H1 (cell line): ENCODE measurements around the gene PARK7. TPM values are rescaled to one million over a fixed set of nuclear protein-coding genes. Genes with fewer than 3 reads are reported as not detected.

Experiments used
- CTCF ChIA-PET: fragments of 300-600 bp; sonication (Branson Sonifier 250); formaldehyde crosslinking; loops from one replicate; lab custom pipeline; 2021; ENCODE audit not compliant: partially characterized antibody; lab: Charles Lee
- POLR2A ChIA-PET: fragments of 300-600 bp; sonication (Branson Sonifier 250); formaldehyde crosslinking; loops from one replicate; lab custom pipeline; 2021; ENCODE audit warnings: inconsistent platforms; ENCODE audit not compliant: partially characterized antibody; lab: Charles Lee
- DNase-seq, 2 experiments: peaks; one replicate each; pipeline versions ENCODE4 v3.0.0 to v3.0.0-alpha.2; 2010 to 2022; ENCODE audit warnings: low spot score in 2 of 2, low read depth in 1 of 2, mixed read lengths in 1 of 2
- FAIRE-seq: peaks from 2 replicates; lab custom pipeline; 2011; peaks lifted over from hg19 to GRCh38; lab: Jason Lieb, UNC
- H2AFZ ChIP-seq: 2 replicates; pipeline ENCODE4 v1.8.1; 2012; ENCODE audit warnings: low read length, inconsistent platforms
- H2AK5ac ChIP-seq: 2 replicates; pipeline ENCODE4 v1.6.1; 2013; ENCODE audit warnings: low read depth, low read length
- H2BK120ac ChIP-seq: replicated peaks from 2 replicates; pipeline ENCODE3; 2013; ENCODE audit warnings: low read depth, low read length, inconsistent platforms
- H2BK12ac ChIP-seq: 2 replicates; pipeline ENCODE4 v1.6.1; 2013; ENCODE audit warnings: low read depth, low read length
- H2BK15ac ChIP-seq: 2 replicates; pipeline ENCODE4 v1.6.1; 2013; ENCODE audit warnings: low read length
- H2BK20ac ChIP-seq: 2 replicates; pipeline ENCODE4 v1.6.1; 2013; ENCODE audit warnings: low read length
- H2BK5ac ChIP-seq: 2 replicates; pipeline ENCODE4 v1.6.1; 2013; ENCODE audit warnings: low read depth, low read length
- H3K14ac ChIP-seq: 2 replicates; pipeline ENCODE4 v1.6.1; 2013; ENCODE audit warnings: inconsistent platforms; ENCODE audit not compliant: insufficient read length
- H3K18ac ChIP-seq: 2 replicates; pipeline ENCODE4 v1.6.1; 2013; ENCODE audit warnings: low read length; ENCODE audit errors: extremely low read depth
- H3K23ac ChIP-seq: 2 replicates; pipeline ENCODE4 v1.6.1; 2013; ENCODE audit warnings: inconsistent platforms; ENCODE audit not compliant: insufficient read length
- H3K23me2 ChIP-seq: 2 replicates; pipeline ENCODE4 v1.6.1; 2013; ENCODE audit warnings: low read depth, low read length
- H3K27ac ChIP-seq: 2 replicates; pipeline ENCODE4 v1.6.1; 2011; ENCODE audit warnings: low read depth, low read length, inconsistent platforms
- H3K27me3 ChIP-seq, 4 experiments: replicated peaks in 1 of 4; 1 replicate in 1 of 4; 2 replicates in 3 of 4; pipeline versions ENCODE4 v1.6.1 to v1.8.1; 2011 to 2013; ENCODE audit warnings: low read length in 3 of 4, mild to moderate bottlenecking in 3 of 4, inconsistent platforms in 2 of 4, mixed read lengths in 2 of 4, moderate library complexity in 1 of 4; ENCODE audit not compliant: control insufficient read depth in 3 of 4, insufficient read depth in 3 of 4; ENCODE audit errors: extremely low read depth in 1 of 4
- H3K36me3 ChIP-seq, 4 experiments: 2 replicates each; pipeline versions ENCODE4 v1.6.1 to v1.8.1; 2011 to 2013; ENCODE audit warnings: mild to moderate bottlenecking in 4 of 4, low read length in 3 of 4, moderate library complexity in 2 of 4, control low read depth in 1 of 4, inconsistent platforms in 1 of 4; ENCODE audit not compliant: insufficient read depth in 4 of 4, control insufficient read depth in 2 of 4
- H3K4ac ChIP-seq: replicated peaks from 2 replicates; pipeline ENCODE3; 2013; ENCODE audit warnings: low read length, low read depth, mixed read lengths, inconsistent platforms; ENCODE audit not compliant: insufficient read length
- H3K4me1 ChIP-seq, 4 experiments: replicated peaks in 1 of 4; 1 replicate in 1 of 4; 2 replicates in 3 of 4; pipeline versions ENCODE4 v1.6.1 to v1.8.1; 2011 to 2013; ENCODE audit warnings: low read length in 3 of 4, inconsistent platforms in 2 of 4, mixed read lengths in 1 of 4; ENCODE audit not compliant: insufficient read depth in 4 of 4, control insufficient read depth in 3 of 4
- H3K4me2 ChIP-seq, 2 experiments: 2 replicates each; pipeline versions ENCODE4 v1.6.1 to v1.8.1; 2011 to 2013; ENCODE audit warnings: low read depth in 2 of 2, low read length in 2 of 2, control low read depth in 1 of 2, inconsistent platforms in 1 of 2, mild to moderate bottlenecking in 1 of 2; ENCODE audit not compliant: insufficient read depth in 1 of 2
- H3K4me3 ChIP-seq, 4 experiments: fragments of 200-600, 300-600 bp in 1 of 4; sonication (generic), shearing (Covaris generic), sonication (Bioruptor Twin) in 1 of 4; 2 replicates each; pipeline versions ENCODE4 v1.5.1 to v1.8.1; 2011 to 2016; ENCODE audit warnings: low read length in 4 of 4, low read depth in 3 of 4, control low read depth in 2 of 4, inconsistent platforms in 2 of 4, mild to moderate bottlenecking in 2 of 4, mixed read lengths in 1 of 4, moderate library complexity in 1 of 4; ENCODE audit not compliant: insufficient read depth in 2 of 4; ENCODE audit errors: extremely low read depth in 1 of 4
- H3K56ac ChIP-seq: replicated peaks from 2 replicates; pipeline ENCODE3; 2013; ENCODE audit warnings: low read depth, mild to moderate bottlenecking, mixed read lengths, low read length, inconsistent platforms; ENCODE audit not compliant: insufficient read length
- H3K79me1 ChIP-seq: 2 replicates; pipeline ENCODE4 v1.6.1; 2013; ENCODE audit warnings: low read depth, low read length, control low read depth
- H3K79me2 ChIP-seq, 2 experiments: 2 replicates each; pipeline versions ENCODE4 v1.6.1 to v1.8.1; 2012 to 2013; ENCODE audit warnings: low read length in 2 of 2, mild to moderate bottlenecking in 2 of 2, inconsistent platforms in 1 of 2; ENCODE audit not compliant: insufficient read depth in 2 of 2, control insufficient read depth in 1 of 2
- H3K9ac ChIP-seq, 4 experiments: replicated peaks in 1 of 4; 1 replicate in 1 of 4; 2 replicates in 3 of 4; pipeline versions ENCODE4 v1.6.1 to v1.8.1; 2011 to 2013; ENCODE audit warnings: low read depth in 3 of 4, low read length in 3 of 4, control low read depth in 2 of 4, mild to moderate bottlenecking in 2 of 4, moderate library complexity in 2 of 4, inconsistent platforms in 1 of 4; ENCODE audit errors: extremely low read depth in 1 of 4
- H3K9me3 ChIP-seq, 2 experiments: 2 replicates each; pipeline versions ENCODE4 v1.6.1 to v1.8.1; 2012 to 2013; ENCODE audit warnings: mild to moderate bottlenecking in 2 of 2, moderate library complexity in 2 of 2, control low read depth in 1 of 2, inconsistent platforms in 1 of 2, low read depth in 1 of 2, low read length in 1 of 2, mixed read lengths in 1 of 2; ENCODE audit not compliant: insufficient read depth in 2 of 2
- H4K20me1 ChIP-seq, 2 experiments: replicated peaks in 1 of 2; 2 replicates each; pipeline versions ENCODE3 to v1.8.1; 2011 to 2013; ENCODE audit warnings: inconsistent platforms in 2 of 2, low read length in 2 of 2, mild to moderate bottlenecking in 1 of 2; ENCODE audit not compliant: insufficient read depth in 2 of 2, control insufficient read depth in 1 of 2
- H4K5ac ChIP-seq: 2 replicates; pipeline ENCODE4 v1.6.1; 2013; ENCODE audit warnings: low read length, low read depth, mixed read lengths, inconsistent platforms; ENCODE audit not compliant: insufficient read length
- H4K8ac ChIP-seq: 2 replicates; pipeline ENCODE4 v1.8.0; 2013; ENCODE audit warnings: mild to moderate bottlenecking, moderate library complexity, low read length, inconsistent platforms; ENCODE audit not compliant: insufficient read depth; ENCODE audit errors: extremely low read depth
- H4K91ac ChIP-seq: replicated peaks from 2 replicates; pipeline ENCODE3; 2013; ENCODE audit warnings: low read length, mixed read lengths, inconsistent platforms; ENCODE audit not compliant: insufficient read length
- EZH2 ChIP-seq: fragments of 200-600 bp; sonication (generic); IDR thresholded peaks from 2 replicates; pipeline ENCODE4 v1.7.1; 2012; ENCODE audit warnings: low read depth, mild to moderate bottlenecking, moderate library complexity, low read length, inconsistent platforms; ENCODE audit not compliant: severe bottlenecking
- RAD21 ChIP-seq, 2 experiments: IDR thresholded peaks in 1 of 2; conservative IDR thresholded peaks in 1 of 2; 2 replicates each; pipeline ENCODE4 v1.6.1; 2011; ENCODE audit warnings: low read depth in 2 of 2, low read length in 2 of 2, improper control_type of control experiment in 1 of 2, inconsistent platforms in 1 of 2, mild to moderate bottlenecking in 1 of 2, moderate library complexity in 1 of 2
- SIN3A ChIP-seq, 2 experiments: IDR thresholded peaks in 1 of 2; conservative IDR thresholded peaks in 1 of 2; 2 replicates each; pipeline ENCODE4 v1.6.1; 2011 to 2012; ENCODE audit warnings: low read length in 2 of 2, improper control_type of control experiment in 1 of 2, low read depth in 1 of 2, mild to moderate bottlenecking in 1 of 2
- WGBS, 2 experiments: shearing (Covaris generic) in 1 of 2; methylation state at CpG; one replicate each; pipeline versions ENCODE4 v1.1.6 to v1.1.7; 2013 to 2015; ENCODE audit warnings: low lambda C conversion rate in 2 of 2, mixed read lengths in 2 of 2, inconsistent platforms in 1 of 2, low coverage in 1 of 2, missing lambda C conversion rate in 1 of 2; ENCODE audit not compliant: insufficient replicate concordance in 2 of 2, insufficient coverage in 1 of 2, insufficient read length in 1 of 2; ENCODE audit errors: extremely low coverage in 1 of 2, missing lambda C conversion rate in 1 of 2; 5-methylcytosine and 5-hydroxymethylcytosine counted together
- polyA plus RNA-seq, 7 experiments: library from polyadenylated mRNA; depleted of rRNA in 3 of 7; stranded (reverse) in 5 of 7; unstranded in 2 of 7; fragments of >200 nt in 5 of 7; fragments of 200-250 nt in 2 of 7; gene quantifications; 1 replicate in 5 of 7; 2 replicates in 1 of 7; 4 replicates in 1 of 7; pipeline versions ENCODE4 v1.2.1 to v1.2.3, GENCODE V29; 2011 to 2013; ENCODE audit warnings: missing spikeins in 2 of 7, mixed read lengths in 2 of 7
- total RNA-seq: library from RNA; stranded (reverse); fragmentation: NEBNext Ultra II Directional; extraction: Animal tissue kit (Norgen Biotek cat#: 25700); gene quantifications from 2 replicates; pipeline ENCODE4 v1.2.1, GENCODE V29; 2021

PARK7 gene
- total and polyA plus RNA-seq, 2 of the 8 experiments (the other 6 are each of a cell fraction or from before 2014, with no cell fraction given), result 206 to 383 TPM

- Histone ChIP-seq H3K79me1 (no peaks in the 10 kb centered on the region), H2BK120ac (no peak overlapping the region), H3K9me3 (no peaks in the 10 kb centered on the region), H4K8ac (no peak overlapping the region), H2BK12ac (no peak overlapping the region), H2AFZ (no peak overlapping the region), H3K23ac (no peak overlapping the region), H2BK5ac (no peak overlapping the region), H3K36me3 (no peaks in the 10 kb centered on the region), H4K20me1 (no peaks in the 10 kb centered on the region), H3K4me3 (no peak overlapping the region), H3K79me2 (no peaks in the 10 kb centered on the region), H3K27me3 (no peaks in the 10 kb centered on the region), H3K18ac (no peak overlapping the region), H2BK15ac (no peak overlapping the region), H4K91ac (no peak overlapping the region), H3K9ac (no peak overlapping the region), H2BK20ac (no peak overlapping the region), H4K5ac (no peak overlapping the region), H2AK5ac (no peak overlapping the region), H3K56ac (no peak overlapping the region), H3K27ac (no peak overlapping the region), H3K14ac (no peak overlapping the region), H3K4me1 (no peaks in the 10 kb centered on the region), H3K4ac (no peak overlapping the region), H3K4me2 (no peak overlapping the region), H3K23me2 (no peaks in the 10 kb centered on the region)
- no peak for DNase-seq
- POLR2A ChIA-PET, result interaction anchor here (0.9 kb wide), 1 partner anchor 42 kb away, joined by 3 read pairs; the partner anchor contains the start of gene PARK7
- TF ChIP-seq EZH2, result no peak
- no peak for TF ChIP-seq SIN3A (conservative IDR thresholded peaks at IDR 0.05 in 1 of 2, IDR thresholded peaks at IDR 0.05 in 1 of 2; ENCODE audit: low read depth in 1 of 2, low read length in 2 of 2)
- TF ChIP-seq RAD21 (IDR thresholded peaks at IDR 0.05 in 1 of 2, conservative IDR thresholded peaks at IDR 0.05 in 1 of 2; ENCODE audit: low read depth in 2 of 2, low read length in 2 of 2), result no peak
- CTCF ChIA-PET, result interaction anchor here (0.6 to 1.4 kb wide), 4 partner anchors 22 to 253 kb away, joined by 3 read pairs; no protein-coding TSS in a partner anchor
- no peak for FAIRE-seq
- WGBS, 2 experiments, result 90% methylated on average over 5 of the region's 5 CpGs; no CpG with 5 or more reads in 1 of the 2 experiments
These were observed 41.6 kb upstream of the PARK7 start for GRCh38 chr1:7919880-7920279.
